Measurements from ENCODE around the gene SLC7A4.
"Not testable (repeated sequence)": the region's sequence is repeated elsewhere in the genome, so short reads cannot be mapped to it uniquely, and the experiment has no call there.

Gene SLC7A4

DNA sequence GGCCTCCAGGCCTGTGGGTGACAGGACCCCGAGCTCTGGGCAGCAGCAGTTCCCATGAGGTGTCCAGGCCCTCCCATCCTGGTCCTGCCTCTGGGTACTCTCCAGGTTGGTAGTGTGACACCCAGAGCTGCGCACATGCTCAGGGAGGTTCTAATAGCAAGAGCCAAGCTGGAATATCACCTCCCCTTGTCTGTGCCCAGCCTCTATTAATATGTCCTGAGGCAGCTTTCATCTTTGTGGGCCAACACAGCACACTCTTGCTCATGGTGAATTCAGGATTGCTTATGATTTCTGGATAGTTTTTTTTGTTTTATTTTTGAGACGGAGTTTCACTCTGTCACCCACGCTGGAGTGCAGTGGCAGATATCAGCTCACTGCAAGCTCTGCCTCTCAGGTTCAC is 14.0 kb downstream of the SLC7A4 start:
- DNase-seq = no peak

DNA sequence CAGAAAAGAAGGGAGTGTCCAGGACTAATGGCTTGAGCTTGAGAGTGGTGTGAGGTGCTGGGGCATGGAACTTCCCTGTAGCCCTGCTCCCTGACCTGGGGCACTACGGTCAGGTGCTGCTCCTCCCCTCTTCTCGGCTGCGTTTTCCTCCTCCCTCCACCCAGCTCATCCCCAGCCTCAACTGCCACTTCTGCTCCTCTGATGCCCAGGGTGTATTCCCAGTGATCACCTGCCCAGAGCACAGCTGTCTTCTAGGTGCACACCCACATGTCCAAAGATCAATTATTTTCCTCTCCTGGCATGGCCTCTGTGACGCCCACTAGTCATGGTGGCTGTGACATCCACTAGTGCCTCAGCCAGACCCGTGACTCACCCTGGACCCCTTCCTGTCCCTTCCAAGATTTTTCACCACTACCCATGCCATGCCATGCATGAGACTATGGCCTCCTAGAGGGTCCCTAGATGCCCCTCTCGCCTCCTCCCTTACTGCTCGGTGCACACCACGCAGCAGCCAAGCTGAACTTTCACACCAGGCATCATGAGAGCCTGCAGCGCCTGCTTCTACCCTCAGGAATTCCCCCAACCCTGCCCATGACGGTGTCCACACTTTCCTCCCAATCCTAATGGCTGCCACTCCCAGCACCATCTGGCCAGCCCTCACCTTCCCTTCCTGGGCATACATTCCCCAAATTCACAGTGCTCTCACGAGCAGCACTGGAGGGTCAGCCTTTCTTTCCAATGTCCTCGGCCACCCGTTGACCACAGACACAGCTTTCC is 15.5 kb downstream of the SLC7A4 start:
- no peak for DNase-seq

DNA sequence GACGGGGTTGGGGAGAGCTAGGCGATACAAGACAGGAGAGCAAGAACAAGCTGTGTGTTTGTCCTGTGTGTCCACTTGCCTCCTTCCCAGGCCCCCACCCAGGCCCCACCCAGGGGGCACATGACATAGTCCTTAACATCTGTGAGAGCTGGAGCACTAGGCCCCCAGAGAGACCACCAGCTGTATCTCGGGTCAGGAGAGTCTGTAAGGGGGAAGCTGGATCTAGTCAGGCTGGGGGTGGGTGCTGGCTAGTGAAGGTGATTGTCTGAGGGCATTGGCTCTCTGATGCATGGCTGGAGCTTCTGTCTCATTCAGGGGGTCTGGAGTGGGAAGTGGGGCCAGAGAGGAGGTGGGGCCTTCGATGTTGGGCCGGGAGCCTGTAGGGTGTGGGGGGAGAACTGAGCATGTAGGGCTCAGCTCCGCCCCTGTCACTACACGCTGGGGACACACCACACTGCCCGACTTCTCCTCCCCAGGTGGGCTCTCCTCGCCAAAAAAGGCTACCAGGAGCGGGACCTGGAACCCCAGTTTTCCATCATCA is 16.8 kb downstream of the SLC7A4 start:
- DNase-seq = no peak

DNA sequence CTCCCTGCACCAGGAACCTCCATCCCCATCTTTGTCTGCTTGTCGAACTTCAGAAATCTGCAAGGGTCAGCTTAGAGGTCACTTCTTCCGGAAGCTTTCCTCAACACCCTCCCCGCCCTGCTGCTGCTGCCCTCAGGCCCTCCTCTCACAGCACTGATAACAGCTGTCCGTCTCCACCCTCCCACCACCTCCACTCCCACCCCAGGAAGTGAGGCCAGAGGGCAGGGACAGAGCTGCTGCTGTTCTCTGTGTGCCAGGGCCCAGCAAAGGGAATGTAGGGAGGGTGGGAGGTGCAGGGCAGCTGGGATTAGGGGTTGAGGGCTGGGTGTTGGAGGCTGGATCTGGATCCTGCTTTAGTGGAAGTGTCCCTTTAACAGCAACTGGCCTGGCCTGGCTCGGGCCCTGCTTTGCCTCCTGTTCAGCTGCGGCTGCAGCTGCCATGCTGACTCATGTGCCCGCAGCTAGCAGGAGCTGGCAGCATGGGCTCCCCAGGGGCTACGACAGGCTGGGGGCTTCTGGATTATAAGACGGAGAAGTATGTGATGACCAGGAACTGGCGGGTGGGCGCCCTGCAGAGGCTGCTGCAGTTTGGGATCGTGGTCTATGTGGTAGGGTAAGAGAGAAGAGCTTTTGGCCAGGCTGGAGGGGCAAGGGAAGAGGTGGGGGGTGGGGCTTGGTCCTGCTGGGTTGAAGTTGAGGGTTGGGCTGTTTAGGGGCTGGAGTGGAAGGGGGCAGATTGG is 17.5 kb downstream of the SLC7A4 start, which contains the start of gene P2RX6:
TSS of gene P2RX6 (plus strand) at position 440 of the 740 bp plus-strand sequence. CDS start at position 450, 10 bp downstream.
- no peak for DNase-seq

DNA sequence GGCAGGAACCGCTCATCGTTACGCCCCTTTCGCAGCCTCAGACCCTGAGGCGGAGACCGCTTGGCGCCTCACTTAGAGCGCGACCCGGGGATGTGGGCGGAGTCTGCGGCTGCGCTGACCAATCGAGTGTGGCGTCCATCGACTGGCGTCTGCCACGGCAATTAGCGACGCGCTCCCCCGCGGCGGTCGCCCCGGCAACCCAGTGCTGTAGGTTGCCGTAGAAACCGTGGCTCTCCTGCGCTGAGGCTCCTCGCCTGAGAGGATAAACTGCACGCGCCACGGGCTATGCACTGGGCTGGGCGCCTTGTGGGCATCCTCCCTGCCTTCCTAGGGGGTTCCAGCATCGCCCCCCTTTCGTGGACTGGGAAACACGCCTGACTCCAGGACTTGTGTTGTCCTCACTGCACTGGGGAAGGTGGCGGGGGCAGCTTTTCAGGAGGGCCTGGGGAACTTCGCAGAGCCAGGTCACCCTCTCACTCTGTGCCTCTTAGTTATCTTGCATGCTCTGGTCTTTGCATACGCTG is 18.1 kb downstream of the SLC7A4 start:
- DNase-seq = peak; percentile 96

DNA sequence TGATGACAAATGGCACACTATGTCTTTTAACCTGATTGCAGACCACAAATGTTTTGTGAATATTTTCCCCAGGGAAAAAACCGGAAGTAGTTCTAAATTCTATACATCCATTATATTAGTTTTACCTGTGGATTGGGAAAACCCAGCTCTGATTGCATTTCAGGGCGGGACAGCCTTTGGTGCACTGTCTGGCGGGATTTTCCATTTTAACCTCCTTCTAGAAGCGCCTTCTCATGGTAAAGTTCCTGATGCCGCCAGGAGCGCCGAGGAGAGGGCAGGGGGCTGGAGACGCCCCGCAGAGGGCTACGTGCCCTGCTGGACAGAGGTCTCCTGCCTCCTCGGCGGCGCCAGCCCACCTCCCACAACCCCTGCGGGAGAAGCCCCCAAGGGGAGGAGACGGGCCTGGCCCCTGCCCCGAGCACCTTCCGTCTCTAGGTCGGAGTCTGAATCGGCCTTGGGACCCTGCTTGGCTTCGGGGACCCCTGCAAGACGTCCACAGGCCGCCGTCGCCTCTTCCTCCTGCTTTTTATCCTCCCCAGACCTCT is 18.6 kb downstream of the SLC7A4 start:
- peak; percentile 30 for DNase-seq

DNA sequence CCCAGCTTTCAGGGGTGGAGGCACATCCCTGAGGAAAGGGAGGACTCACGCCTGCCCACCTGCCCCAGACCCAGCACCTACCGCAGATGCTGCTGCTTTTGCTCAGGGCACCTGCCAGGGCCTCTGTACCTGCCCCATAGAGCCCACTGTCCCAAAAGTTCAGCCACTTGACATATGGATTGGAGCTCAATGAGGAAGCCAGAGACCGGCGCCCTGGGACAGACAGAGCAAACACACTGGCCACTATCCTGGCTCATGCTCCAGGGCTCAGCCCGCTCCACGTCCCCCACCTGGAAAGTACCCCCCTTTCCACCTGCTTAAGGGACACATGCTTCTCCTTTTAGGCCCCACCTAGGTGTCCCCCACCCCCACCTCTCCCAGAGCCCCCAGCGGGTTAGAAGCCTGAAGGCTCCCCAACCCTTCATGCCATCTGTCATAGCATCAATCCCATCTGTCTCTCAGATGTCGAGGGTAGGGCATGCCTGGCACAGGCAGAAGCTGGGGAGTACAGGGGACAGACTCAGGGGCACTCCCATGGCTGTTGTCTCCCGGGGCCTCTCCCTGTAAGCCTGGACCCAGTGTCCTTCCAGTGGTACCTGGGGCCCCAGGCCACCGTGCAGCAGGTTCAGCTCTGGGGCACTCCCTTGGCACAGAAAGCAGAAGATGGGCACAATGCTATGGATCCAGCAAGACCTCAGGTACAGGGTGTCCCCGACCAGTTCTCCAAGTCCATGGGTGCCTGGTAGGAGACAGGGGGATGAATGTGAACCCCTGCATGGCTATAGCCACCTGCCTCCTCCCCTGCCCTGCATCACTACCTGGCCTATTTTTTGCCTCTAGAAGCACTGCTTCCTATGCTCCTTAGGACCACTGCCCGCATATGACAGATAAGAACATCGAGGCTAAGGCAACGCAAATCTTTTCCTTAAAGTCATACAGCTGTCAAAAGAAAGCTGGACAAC is 19.6 kb downstream of the SLC7A4 start:
- peak; percentile 80 for DNase-seq

DNA sequence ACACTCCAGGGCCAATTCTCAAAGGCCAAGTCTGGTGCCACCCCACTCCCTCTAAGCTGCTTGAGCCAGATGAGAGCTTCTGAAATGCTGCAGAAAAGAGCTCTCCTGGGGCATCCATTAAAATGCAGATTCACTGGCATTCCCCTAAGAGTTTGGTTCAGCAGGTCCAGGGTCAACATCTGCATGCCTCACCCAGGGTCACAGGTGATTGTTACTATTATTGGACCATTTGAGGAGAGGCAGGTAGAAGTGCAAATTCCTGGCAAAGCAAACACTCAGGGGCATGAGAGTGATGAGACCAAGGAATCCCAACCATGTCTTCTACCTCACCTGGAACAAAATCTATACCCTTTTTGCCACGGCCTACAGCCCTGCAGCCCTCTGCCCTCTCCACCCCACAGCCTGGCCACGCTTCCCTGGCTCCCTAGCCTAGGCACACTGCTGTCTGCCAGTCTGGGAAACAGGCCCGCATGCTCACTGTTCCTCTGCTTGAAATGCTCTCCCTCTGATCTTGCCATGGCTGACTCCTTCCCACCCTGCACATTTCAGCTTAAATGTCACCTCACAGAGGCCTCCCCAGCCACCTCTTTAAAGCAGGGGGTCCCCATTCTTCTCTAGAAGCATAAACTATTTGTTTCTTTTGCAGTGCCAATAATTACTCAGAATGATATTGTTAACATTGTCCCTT is 21.8 kb downstream of the SLC7A4 start:
- no peak for DNase-seq

DNA sequence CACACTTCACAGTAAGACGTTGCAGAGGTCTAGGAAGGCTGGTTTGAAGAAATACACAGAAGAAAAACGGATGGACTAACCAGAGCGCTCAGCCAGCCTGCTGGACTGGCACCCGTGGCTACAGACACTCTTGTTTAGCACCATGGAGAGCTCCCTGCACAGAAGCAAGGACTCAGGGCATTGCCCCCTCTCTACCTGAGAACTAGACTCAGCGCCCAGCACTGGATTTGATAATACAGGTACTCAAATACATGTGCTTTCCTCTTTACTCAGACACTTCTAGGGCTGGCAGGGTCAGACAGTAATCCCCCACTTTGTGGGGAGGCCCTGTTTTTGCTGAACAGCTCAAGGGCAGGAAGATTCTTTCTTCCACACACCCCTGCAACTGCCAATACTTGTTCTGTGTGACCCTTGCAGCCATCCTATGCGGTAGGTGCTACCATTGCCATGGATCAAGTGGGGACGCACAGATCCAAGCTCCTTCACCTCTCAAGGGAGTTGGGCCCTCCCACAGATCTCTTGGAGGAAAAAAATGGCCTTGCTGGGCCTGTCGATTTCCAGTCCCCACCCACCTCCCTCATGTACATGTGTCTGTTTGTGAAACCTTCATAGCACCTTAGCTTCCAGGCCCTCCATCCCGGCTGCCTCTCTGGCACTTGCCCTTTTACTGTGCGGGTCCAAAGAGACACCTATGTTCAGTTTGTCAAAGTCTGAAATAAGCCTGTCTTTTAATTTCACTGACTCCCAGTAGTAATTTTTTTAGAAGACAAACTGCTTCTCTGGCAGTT is 22.5 kb downstream of the SLC7A4 start:
- DNase-seq = no peak

DNA sequence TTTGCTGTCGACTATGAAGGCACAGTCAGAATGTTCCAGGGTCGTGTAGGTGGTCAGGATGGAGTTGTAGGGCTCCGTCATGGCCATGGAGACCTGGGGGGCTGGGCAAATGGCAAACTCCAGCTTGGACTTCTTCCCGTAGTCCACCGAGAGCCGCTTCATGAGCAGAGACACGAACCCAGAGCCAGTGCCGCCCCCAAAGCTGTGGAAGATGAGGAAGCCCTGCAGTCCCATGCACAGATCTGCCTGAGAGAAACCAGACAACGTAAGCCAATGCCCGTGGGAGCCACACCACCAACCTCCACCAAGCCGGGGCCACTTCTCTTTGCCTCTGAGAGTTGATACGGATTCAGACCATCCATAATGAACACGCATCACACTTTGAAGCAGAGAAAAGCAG is 23.2 kb downstream of the SLC7A4 start:
- not testable (repeated sequence) for DNase-seq

DNA sequence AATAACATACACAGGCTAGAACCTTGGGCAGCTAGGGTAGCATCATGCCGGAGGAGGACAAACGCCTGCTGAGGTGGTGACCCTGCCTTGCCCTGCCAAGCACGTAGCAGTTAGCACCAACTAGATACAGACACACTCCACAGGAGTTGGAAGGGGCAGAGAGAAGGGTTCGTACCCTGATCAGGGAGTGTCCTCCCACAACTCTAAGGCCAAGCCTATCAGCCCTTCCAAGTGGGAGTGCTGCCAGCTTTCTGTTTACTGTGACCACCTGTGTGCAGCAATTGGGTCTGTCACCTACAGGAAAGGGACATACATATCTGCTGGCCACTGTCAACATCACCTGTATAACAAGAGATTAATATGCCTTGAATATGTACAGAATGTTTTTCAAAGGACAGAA is 28.6 kb downstream of the SLC7A4 start:
- no peak for DNase-seq

DNA sequence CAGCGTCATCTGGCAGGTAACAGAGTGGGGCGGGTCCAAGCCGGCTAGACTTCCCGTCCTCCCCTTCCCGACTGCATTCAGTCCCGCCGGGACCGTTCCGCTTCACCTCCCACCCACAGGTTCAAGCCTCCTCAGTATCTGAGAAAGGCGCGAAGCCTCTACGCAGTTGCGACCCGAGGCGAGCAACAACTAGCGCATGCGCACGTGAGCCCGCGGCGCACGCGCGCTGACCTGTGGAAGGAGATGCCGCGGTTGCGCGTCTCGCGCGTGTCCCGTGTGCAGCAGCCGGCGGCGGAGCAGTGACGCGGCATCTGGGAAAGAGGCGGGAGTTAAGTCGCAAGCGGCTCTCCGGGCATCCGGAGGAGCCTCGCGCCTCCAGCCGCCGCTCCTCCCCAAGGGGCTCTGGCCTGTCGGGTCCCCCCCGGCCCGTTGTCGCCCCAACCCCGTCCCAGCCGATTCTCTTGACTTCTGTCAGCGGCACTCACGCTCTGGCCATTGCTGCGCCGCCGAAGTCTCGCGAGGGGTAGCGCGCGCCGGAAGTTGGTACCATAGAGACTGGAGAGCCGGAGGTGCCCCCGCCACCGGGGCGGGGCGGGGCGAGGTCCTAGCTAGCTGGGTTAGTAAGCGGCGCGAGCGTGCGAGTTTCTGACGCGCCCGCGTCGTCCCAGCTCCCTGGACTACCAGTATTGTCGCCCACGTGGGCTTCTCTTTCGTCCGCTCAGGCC is 30.6 kb downstream of the SLC7A4 start, which contains the start of gene THAP7:
TSS of gene THAP7 (minus strand) at position 518 of the 725 bp plus-strand sequence. CDS start at position 311, 207 bp downstream.
- peak; percentile 96 for DNase-seq

DNA sequence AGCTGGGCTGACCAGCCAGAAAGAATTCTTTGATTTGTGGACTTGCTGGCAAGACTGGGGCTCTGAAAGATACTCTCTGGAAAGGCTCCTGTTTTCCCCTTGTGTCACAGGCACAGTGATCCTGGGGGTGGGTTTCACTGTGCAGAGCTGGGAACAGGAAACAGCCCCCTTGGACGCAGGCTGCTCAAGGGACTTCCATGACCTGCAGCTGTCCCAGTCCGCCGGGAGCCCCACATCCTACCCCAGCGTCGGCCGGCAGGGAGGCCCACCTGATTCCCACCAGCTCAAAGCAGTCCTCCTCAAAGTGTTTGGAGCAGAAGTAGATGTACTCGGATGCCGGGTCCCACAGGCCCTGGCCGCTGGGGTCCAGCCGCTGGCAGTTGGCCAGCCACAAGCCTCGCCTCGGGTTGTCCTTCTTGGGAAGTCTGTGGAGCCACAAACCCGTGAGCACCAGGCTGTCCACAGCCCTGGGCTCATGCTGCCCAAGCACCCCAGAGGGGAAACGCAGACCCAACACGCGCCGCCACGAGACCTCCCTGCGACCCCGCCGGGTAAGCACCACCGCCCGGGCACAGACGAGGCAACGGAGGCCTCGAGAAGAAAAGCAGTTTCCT is 31.3 kb downstream of the SLC7A4 start:
- no peak for DNase-seq

DNA sequence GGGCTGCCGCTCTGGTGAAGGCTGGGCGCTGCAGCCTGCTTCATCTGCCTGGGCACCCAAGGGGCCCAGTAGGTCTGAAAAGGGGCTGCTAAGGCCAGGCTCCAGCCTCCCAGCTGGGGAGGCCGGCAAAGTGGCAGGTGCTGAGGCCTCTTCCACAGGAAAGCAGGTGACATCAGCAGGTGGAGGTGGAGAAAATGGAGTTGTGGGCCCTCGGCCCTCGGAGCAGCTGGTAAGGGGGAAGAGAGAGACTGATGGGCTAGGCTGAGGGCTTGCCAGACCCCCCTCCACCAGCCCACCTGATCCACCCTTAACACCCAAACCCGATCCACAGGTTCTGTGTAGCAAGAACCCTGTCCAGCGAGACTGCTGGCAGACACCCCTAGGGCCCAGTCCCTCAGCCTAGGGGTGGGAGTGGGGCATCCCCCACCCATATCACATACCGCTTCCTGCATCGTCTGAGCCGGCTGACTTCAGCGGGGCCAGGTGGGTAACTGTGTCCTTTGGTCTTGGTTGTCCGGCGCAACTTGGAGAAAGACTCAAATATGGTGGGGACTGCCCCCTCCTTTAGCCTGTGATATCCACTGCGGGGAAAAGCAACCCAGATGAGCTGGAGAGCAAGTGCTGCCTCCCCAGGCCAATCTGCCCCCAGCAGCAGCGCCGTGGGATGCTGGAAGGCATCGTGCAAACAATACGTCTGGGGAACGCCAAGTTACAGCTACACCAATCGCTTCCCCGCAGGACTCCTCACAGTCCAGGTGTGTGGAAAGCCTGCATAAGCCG is 32.0 kb downstream of the SLC7A4 start:
- DNase-seq = no peak

DNA sequence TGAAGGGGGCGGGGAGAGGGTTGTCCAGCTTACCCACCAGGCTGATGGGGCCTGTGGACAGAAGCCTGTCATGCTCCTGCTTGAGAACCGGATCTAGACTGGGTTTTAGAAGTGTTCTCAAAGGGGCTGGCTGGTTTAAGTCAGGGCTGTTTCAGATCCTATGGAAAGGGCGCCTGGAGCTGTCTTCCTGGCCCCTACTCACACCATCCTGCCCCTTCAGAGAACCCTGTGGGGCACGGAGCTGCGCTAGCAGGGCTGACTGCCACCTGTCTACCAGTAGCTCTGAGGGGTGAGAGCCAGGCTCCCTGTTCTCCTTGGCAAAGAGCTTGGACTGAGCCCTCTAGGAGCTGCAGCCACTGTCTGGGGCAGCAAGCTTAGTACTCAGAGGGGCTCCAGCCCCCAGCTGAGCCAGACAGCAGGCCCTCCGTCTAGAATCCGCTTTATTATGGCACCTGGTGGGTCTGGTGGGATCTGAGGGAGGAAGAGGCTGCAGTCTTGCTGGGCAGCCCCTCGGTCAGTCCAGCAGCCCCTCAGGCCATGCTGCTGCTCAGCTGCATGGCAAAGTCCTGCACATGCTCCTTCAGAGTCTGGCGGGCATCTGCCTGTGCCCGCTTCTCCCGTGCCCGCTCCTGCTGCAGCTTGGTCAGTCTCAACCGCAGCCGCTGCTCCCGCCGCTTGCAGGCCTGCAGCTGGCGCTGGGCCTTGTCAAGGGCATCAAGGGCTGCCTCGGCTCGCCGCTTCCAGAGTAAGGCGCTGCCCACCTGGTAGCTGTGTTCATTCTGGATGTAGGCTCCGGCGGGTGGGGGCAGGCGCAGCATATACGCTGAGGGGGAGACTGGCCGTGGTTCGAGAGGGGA is 32.8 kb downstream of the SLC7A4 start:
- no peak for DNase-seq

DNA sequence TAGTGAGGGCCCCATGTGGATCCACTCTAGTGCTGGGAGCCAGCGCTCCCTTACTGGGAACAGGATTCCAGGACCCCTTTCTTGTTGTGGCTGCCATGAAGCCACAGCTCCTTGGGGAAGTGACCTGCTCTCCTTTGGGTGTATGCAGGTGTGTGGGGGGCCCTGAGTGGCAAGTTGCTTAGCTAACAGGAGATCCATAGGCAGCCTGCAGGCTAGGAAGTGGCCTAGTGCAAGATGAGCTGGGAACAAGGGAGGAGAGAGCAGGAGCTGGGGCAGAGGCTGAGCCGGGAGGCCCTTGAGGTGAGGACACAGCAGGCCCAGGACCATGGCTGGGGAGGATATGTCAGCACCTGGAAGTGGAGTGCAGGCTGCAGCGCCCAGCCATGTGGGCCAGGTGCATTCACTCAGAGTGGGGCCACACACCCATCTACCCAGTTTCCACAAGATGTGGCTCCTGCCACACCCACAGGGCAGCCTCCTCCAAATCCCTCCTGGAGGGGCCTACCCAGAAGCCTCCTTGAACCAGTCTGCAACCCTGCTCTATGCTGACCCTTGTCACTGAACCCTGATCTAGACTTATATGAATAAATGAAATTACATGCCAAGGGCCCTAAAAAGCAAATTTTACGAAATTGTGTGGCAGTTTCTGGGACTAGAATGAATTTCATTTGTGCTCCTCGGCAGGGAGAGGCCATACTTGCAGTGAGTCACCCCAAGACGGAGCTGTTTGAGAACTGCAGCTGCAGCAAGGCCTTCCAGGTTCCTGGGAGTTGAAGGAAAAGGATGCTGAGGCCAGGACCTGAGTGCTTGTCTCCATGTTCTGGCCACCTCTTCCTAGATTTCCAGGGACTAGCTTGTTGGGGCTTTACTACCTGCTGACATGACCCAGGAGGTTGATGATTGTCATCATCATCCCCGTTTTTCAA is 33.7 kb downstream of the SLC7A4 start:
- DNase-seq = no peak

Data from NCI-H2171 (cell line).